NCI-H1417 (cell line): ENCODE measurements around the gene GUF1.

Experiments used
- DNase-seq, 3 experiments: peaks; one replicate each; lab custom pipeline; 2025; lab: John Stamatoyannopoulos, UW

The GUF1 gene

GRCh38 chr4:44678094-44679041, at the start of gene GUF1:
Gene GUF1 (plus strand): TSS chr4:44678420. CDS start chr4:44678623, 203 bp downstream.
- DNase-seq: peak; percentile 93 to 94 (median 93)

DNA sequence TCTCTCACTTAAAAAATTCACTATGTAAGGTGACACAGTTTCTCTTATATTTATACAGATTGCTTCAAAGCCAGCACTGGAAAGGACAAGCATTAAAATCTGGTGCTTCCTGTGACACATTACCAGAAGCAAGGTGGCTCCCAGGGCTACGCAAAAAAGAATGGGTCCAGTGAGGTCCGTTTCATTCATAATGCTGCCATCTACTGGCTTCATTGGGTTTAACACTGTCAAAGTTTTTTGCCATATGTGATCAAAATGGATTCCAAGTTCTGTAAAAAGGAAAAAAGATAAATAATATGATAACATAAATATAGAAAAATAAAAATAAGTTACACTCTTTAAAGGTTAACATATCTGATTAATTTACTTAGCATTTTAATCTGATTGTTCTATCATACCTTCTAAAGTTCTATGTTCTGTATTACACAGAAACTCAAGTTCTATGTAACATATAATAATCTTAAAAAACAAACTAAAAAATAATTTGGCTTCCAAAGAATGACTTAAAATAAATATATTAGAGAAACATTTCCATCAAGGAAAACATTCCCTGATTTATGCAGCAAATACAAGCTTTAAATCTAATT, 48.8 kb upstream of the GUF1 start:
- DNase-seq: peak; percentile 53 to 87 (median 54)

GRCh38 chr4:44632089-44632488, 46.1 kb upstream of the GUF1 start:
- no peak for DNase-seq

DNA sequence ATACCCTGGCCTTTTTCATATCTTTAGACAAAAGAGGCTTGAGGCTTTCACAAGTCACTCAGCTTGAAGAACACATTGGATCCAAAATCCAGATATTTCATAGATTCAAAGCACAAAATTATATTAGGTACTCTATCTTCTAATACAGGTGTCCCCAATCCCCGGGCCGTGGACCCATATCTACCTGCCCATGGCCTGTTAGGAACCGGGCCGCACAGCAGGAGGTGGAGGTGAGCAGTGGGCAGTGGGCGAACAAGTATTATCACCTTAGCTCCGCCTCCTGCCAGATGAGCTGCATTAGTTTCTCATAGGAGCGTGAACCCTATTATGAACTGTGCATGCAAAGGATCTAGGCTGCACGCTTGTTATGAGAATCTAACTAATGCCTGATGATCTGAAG, 45.5 kb upstream of the GUF1 start:
- no peak for DNase-seq

- no peak for DNase-seq
Observed at GRCh38 chr4:44638091-44638490, 40.1 kb upstream of the GUF1 start.

- no peak for DNase-seq
Observed at GRCh38 chr4:44646151-44646550, 32.1 kb upstream of the GUF1 start.

- no peak for DNase-seq
Observed at GRCh38 chr4:44651425-44651824, 26.8 kb upstream of the GUF1 start, which contains the start of gene YIPF7. Gene YIPF7 (minus strand): TSS chr4:44651625. CDS start chr4:44650100, 1,525 bp downstream.

DNA sequence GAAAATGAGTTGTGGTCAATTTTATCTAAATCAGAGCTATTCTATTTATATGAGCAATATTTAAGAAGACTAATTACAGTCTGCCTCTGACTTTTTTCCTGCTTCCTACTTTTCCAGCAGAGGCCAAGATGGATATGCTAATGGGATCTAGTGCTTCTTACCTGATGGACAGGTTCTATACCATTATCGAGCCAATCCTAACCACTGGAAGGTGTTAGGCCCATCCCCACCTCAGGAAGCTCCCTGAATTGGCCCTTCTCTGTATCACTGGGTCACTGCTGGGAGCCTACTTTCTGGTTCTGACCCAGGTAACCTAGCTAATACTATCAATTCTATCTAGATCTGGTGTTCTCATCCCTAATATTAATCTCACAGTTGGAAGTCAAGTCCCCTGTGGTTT, 26.2 kb upstream of the GUF1 start:
- no peak for DNase-seq

DNA sequence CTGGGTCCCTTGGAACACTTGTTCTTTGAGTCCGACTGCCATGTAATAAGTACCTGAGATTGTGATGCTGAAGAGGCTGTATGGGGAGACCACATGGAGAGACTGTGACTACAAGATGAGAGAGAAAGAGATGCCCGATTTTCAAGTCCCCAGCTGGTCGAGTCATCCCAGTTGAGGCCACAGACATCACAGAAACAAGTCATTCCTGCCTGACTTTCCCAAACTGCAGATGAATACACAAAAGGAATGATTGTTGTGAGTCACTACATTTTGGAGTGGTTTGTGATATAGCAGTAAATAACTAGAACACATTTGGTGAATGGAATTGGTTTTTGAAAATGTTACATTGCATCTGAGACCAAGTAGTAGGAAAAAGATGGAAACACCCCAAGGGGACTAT, 17.8 kb upstream of the GUF1 start:
- DNase-seq: no peak

- no peak for DNase-seq
Observed at GRCh38 chr4:44661940-44662622, 16.1 kb upstream of the GUF1 start.

- no peak for DNase-seq
Observed at GRCh38 chr4:44662623-44663005, 15.6 kb upstream of the GUF1 start.

DNA sequence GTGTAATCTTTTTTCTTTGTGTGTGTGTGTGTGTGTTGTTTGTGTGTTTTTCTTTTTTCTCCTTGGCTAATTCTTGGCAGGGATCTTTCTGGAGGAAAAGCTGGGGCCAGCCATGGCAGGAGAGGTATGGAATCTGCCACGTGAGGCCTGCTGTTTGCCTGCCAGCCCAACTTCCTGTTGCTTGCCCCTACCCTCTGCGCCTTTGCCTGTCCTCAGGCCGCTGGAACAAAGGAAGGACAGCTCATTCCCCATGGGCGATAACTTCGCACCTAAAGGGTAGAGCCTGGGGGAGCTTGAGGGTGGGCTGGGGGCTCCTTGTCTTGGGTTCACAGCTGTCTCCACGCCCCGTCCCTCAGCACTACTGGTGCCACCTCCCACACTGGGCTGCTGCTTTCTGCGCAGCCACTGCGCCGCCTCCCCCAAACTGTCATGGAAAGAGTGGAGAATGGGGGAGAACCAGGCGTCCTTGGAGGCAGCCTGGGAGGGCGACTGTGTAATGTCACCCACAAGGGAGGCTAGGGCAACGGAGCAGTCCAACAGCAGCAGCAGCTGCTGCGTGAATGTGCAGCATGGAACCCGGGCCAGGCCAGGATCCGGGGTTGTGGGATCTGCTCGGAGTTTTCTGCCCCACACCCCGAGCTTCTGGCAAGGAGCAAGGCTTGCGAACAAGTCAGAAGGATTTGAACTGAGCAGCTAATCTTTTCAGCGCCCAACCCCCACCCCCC, 14.5 kb upstream of the GUF1 start:
- DNase-seq: no peak

DNA sequence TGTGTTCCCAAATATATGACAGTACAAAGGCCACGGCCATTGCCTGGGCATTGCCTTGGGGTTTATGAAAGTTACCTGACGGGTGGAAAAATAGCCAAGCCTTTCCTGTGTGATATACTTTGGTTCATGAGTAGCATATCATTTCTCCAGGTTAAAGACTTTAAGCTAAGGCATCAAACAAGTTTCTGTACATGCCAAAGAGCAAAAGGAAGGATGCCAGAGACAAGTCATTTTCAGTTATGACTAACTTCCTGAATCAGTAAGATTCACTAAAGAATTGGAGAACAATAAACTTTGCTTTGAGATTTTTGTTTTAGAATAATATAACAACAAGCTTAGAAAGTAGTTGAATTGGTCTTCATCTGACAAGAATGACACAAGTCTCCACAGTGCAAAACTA, 9.7 kb upstream of the GUF1 start:
- no peak for DNase-seq

DNA sequence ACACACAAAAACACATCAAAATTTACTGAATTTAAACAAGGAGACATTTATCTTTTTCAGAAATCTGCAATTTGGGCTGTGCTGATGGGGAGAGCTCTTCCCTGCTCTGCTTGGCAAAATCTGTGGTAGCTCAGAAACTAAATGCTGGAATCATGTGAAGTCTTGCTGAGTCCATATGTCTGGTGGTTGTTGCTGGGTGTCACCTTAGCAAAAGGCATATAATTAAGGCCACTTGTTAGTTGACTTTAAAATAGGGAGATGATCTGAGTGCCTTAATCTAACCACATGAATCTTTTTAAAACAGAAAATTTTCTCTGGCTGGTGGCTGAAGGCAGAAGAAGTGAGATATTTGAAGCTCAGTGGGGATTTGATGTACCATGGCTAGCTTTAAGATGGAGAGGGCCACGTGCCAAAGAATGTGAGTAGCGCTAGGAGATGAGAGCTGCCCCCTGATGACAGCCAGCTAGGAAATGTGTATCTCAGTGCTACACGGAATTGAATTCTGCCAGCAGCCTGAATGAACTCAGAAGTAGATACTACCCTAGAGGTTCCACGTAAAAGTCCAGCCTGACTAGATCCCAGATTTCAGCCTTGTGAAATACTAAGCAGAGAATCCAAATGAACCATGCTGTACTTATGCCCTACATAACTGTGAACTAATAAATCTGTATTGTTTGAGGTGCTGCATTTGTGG, 7.6 kb upstream of the GUF1 start:
- peak in 1 of 3 experiments; percentile 4 for DNase-seq

DNA sequence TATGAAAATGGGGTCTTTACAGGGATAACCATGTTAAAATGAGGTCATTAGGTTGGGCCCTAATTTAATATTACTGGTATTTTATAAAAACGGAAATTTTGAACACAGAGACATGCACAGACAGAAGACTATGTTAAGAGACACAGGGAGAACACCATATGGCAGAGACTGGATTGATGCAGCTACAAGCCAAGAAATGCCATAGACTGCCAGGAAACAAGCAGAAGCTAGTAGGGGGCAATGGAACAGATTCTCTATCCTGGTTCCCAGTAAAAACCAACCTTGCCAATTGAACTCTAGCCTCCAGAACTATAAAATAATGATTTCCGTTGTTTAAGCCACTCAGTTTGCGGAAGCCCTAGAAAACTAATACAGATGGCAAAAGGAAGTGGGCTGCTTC, 6.6 kb upstream of the GUF1 start:
- no peak for DNase-seq

DNA sequence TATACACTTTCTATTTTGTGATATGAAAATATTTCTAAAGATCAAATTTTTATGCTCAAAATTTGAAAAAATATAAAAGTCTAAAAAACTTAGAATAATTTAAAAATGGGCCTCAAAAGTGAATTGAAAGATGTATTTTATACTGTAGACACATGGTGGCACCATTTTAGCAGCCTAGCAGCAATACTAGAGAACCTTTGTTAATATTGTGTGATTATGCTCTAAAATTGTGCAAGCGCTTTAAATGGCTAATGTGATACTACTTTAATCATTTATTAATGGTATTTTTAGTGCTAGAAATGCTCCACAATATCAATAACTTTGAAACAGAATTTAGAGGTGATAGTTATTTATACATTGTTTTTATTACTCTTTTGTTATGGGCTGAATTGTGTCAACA, 3.7 kb upstream of the GUF1 start:
- DNase-seq: peak in 1 of 3 experiments; percentile 18

DNA sequence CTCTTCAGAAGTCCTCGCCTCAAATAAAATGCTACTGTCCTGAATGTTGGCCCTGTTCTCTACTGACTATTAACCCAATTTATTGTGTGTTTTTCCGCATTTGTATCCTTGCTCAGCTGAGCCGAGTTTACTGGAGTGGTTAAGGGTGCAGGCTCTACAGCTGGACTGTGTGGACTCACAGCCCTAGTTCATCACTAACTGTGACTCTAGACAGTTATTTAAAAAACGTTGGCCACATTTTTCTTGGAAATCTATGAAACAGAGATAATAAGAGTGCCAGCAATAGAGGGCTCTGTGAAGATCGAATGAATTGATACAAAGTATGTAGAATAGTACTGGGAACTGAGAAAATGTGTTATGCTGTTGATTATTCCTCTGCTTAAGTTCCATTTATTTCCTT, 2.9 kb upstream of the GUF1 start:
- no peak for DNase-seq

DNA sequence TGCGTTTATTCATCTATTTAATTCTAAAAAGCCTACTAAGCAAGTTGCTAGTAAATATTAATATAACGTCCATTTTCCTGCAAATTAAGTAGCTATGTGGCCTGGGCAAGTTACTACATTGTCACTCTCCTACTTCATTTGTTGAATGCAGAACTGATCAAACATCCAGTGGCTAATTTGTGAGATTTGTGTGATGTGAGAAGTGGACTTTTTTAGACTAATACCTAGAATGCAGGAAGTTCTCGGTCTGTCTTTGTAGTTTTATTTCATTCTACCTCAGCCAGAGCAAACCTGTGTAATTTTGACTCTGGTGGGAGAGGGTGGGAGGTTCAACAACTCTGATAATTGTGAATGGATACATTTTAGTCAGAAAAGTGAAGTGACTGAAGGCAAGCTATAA, 840 bp downstream of the GUF1 start:
- DNase-seq: no peak

- no peak for DNase-seq
Observed at GRCh38 chr4:44684648-44685047, 6.4 kb downstream of the GUF1 start.

- no peak for DNase-seq
Observed at GRCh38 chr4:44700427-44700826, 22.2 kb downstream of the GUF1 start.

GRCh38 chr4:44701037-44701436, 22.8 kb downstream of the GUF1 start:
- DNase-seq: no peak

GRCh38 chr4:44704673-44705072, 26.5 kb downstream of the GUF1 start:
- DNase-seq: no peak
